Panc1 (cell line): Measurements from ENCODE around the gene ZNF507. TPM values are rescaled to one million over a fixed set of nuclear protein-coding genes. Genes with fewer than 3 reads are reported as not detected.

Experiments
- ATAC-seq: fragments of 200-7000 bp; cut with Tn5 transposase; 2 replicates; pipeline ENCODE4 v1.9.1; 2020; ENCODE audit warnings: mild to moderate bottlenecking, moderate library complexity
- BruUV-seq: library from RNA; stranded (reverse); fragments of 400-500 nt; replicated peaks from 2 replicates; lab custom pipeline; 2021; lab: Mats Ljungman, UMichigan
- CTCF ChIA-PET: fragments of 300-600 bp; sonication (Branson Sonifier 250); formaldehyde crosslinking; loops from one replicate; lab custom pipeline; 2022; ENCODE audit warnings: antibody characterized with exemption; lab: Charles Lee
- POLR2A ChIA-PET: fragments of 300-600 bp; sonication (Branson Sonifier 250); formaldehyde crosslinking; loops from one replicate; lab custom pipeline; 2022; ENCODE audit warnings: antibody characterized with exemption; lab: Charles Lee
- DNase-seq: peaks from one replicate; pipeline ENCODE4 v3.0.0-alpha.2; 2010; ENCODE audit warnings: low read depth, low spot score
- H3K27ac ChIP-seq: 2 replicates; pipeline ENCODE4 v1.5.1; 2011; ENCODE audit warnings: mild to moderate bottlenecking, low read length, inconsistent platforms
- H3K27me3 ChIP-seq: fragments of 200-500 bp; sonication (Bioruptor generic); 2 replicates; pipeline ENCODE4 v1.6.0; 2014; ENCODE audit warnings: low read length, inconsistent platforms; ENCODE audit not compliant: control insufficient read depth, insufficient read depth
- H3K36me3 ChIP-seq: fragments of 200-500 bp; sonication (Bioruptor generic); 2 replicates; pipeline ENCODE4 v1.5.1; 2014; ENCODE audit warnings: inconsistent platforms, mild to moderate bottlenecking, low read length, moderate library complexity; ENCODE audit not compliant: control insufficient read depth, insufficient read depth
- H3K4me1 ChIP-seq: 2 replicates; pipeline ENCODE4 v1.5.1; 2011; ENCODE audit warnings: inconsistent platforms, mild to moderate bottlenecking, low read length, moderate library complexity; ENCODE audit not compliant: control insufficient read depth, insufficient read depth
- H3K4me3 ChIP-seq, 2 experiments: 2 replicates each; pipeline ENCODE4 v1.5.1; 2011 to 2012; ENCODE audit warnings: low read depth in 2 of 2, low read length in 2 of 2, mild to moderate bottlenecking in 2 of 2, inconsistent platforms in 1 of 2, moderate library complexity in 1 of 2
- H3K9me3 ChIP-seq: fragments of 200-500 bp; sonication (Bioruptor generic); 2 replicates; pipeline ENCODE4 v1.5.1; 2014; ENCODE audit warnings: low read depth, mild to moderate bottlenecking, inconsistent platforms, low read length, moderate library complexity; ENCODE audit not compliant: control insufficient read depth, insufficient read depth
- CTCF ChIP-seq: fragments of 450-650 bp; IDR thresholded peaks from 2 replicates; pipeline ENCODE4 v1.5.1; 2017; ENCODE audit warnings: mild to moderate bottlenecking
- POLR2AphosphoS5 ChIP-seq: IDR thresholded peaks from 2 replicates; pipeline ENCODE4 v1.6.1; 2012; ENCODE audit warnings: mild to moderate bottlenecking, low read depth, low read length, moderate library complexity
- REST ChIP-seq, 2 experiments: IDR thresholded peaks; 2 replicates each; pipeline ENCODE4 v1.6.1; 2011 to 2012; ENCODE audit warnings: low read depth in 2 of 2, control low read depth in 1 of 2, low read length in 1 of 2, mild to moderate bottlenecking in 1 of 2, moderate library complexity in 1 of 2; ENCODE audit not compliant: insufficient read depth in 1 of 2
- SIN3A ChIP-seq: IDR thresholded peaks from 2 replicates; pipeline ENCODE4 v1.6.1; 2012; ENCODE audit warnings: low read depth, mild to moderate bottlenecking, low read length, moderate library complexity, borderline replicate concordance; ENCODE audit not compliant: insufficient read depth
- TCF7L2 ChIP-seq: IDR thresholded peaks from 2 replicates; pipeline ENCODE4 v1.6.1; 2011; ENCODE audit warnings: mild to moderate bottlenecking, low read depth, low read length, inconsistent platforms
- in situ Hi-C: cut with HindIII; loops from 2 replicates; pipeline ENCODE4 v1.10.0; 2016; ENCODE audit warnings: low sequenced_read_pairs, low pct_unique_long_range_greater_than_20kb
- intact Hi-C: fragments of 100-400 bp; cut with micrococcal nuclease; formaldehyde crosslinking; loops from one replicate; pipeline ENCODE4 v1.10.0; 2022; ENCODE audit not compliant: unreplicated experiment
- total RNA-seq: library from RNA; stranded (reverse); gene quantifications from one replicate; pipeline ENCODE4 v1.2.1, GENCODE V29; 2021; ENCODE audit not compliant: unreplicated experiment

ZNF507 gene
- total RNA-seq, 1 experiment from 2014 or later, result 28.3 TPM

DNA sequence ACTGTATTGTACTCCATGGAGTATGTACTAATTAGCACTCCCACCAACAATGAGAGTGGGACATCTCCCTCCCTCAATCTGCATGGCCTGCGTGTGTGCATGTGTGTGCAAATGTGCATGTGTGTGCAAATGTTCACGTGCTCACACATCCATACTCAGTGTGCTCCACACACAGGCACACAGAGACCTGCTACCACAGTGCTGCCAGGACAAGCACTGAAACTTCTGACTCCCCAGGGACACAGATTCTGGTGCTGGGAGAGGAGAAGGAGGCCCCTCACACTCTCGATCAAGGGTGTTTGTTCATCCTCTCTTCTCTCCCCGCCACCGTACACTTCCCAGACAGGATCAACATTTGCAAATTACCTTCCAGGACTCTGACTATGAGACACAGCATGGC is 37.8 kb upstream of the ZNF507 start:
- H3K36me3 ChIP-seq, result no peaks in the 10 kb centered on the region
- ChIA-PET POLR2A (no interaction called here), CTCF (no interaction called here)
- DNase-seq (no peak), ATAC-seq (no peak)
- no peak overlapping the region for H3K27ac ChIP-seq
- TF ChIP-seq REST (IDR thresholded peaks at IDR 0.05; ENCODE audit: insufficient read depth in 1 of 2, low read depth in 2 of 2, low read length in 1 of 2) (no peak), TCF7L2 (no peak), CTCF (no peak), POLR2AphosphoS5 (no peak), SIN3A (no peak)
- no peaks in the 10 kb centered on the region; the same call in 1 of the 2 replicates for H3K9me3 ChIP-seq
- H3K4me3 ChIP-seq, result no peak overlapping the region
- in situ Hi-C loops, result no loop called here
- no peaks in the 10 kb centered on the region for H3K4me1 ChIP-seq
- intact Hi-C loops, result no loop called here
- no TSS peak for BruUV-seq
- H3K27me3 ChIP-seq, result no peaks in the 10 kb centered on the region

DNA sequence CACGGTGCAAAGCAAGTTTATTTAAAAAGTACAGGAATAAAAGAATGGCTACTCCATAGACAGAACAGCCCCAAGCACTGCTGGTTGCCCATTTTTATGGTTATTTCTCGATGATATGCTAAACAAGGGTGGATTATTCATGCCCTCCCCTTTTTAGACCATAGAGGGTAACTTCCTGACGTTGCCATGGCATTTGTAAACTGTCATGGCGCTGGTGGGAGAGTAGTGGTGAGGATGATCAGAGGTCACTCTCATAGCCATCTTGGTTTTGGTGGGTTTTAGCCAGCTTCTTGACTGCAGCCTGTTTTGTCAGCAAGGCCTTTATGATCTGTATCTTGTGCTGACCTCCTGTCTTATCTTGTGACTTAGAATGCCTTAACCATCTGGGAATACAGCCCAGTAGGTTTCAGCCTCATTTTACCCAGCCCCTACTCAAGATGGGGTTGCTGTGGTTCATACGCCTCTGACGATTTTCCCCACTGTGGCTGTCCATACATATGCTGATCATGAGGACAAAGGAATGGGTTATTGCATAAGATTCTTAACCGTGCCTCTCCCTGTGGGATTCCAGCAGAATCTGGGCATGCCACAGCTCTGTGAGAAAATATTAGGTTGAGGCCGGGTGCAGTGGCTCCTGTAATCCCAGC is 36.9 kb upstream of the ZNF507 start:
- ChIA-PET CTCF (no interaction called here), POLR2A (no interaction called here)
- no peak overlapping the region for H3K4me3 ChIP-seq
- intact Hi-C loops, result no loop called here
- H3K27me3 ChIP-seq, result no peaks in the 10 kb centered on the region
- H3K9me3 ChIP-seq, result no peaks in the 10 kb centered on the region
- no TSS peak for BruUV-seq
- ATAC-seq (no peak), DNase-seq (no peak)
- H3K36me3 ChIP-seq, result no peaks in the 10 kb centered on the region
- H3K27ac ChIP-seq, result no peak overlapping the region
- in situ Hi-C loops, result no loop called here
- H3K4me1 ChIP-seq, result no peaks in the 10 kb centered on the region
- TF ChIP-seq REST (IDR thresholded peaks at IDR 0.05; ENCODE audit: insufficient read depth in 1 of 2, low read depth in 2 of 2, low read length in 1 of 2) (no peak), CTCF (no peak), POLR2AphosphoS5 (no peak), TCF7L2 (no peak), SIN3A (no peak)
